ENCODE results near the gene BAIAP2L1. TPM values are rescaled to one million over a fixed set of nuclear protein-coding genes. Genes with fewer than 3 reads are reported as not detected.

Gene BAIAP2L1
- total and polyA plus RNA-seq, 2 of the 8 experiments (the other 6 are each of a cell fraction or from before 2014, with no cell fraction given): 19.2 to 42.9 TPM

- TF ChIP-seq, protein P1, sequence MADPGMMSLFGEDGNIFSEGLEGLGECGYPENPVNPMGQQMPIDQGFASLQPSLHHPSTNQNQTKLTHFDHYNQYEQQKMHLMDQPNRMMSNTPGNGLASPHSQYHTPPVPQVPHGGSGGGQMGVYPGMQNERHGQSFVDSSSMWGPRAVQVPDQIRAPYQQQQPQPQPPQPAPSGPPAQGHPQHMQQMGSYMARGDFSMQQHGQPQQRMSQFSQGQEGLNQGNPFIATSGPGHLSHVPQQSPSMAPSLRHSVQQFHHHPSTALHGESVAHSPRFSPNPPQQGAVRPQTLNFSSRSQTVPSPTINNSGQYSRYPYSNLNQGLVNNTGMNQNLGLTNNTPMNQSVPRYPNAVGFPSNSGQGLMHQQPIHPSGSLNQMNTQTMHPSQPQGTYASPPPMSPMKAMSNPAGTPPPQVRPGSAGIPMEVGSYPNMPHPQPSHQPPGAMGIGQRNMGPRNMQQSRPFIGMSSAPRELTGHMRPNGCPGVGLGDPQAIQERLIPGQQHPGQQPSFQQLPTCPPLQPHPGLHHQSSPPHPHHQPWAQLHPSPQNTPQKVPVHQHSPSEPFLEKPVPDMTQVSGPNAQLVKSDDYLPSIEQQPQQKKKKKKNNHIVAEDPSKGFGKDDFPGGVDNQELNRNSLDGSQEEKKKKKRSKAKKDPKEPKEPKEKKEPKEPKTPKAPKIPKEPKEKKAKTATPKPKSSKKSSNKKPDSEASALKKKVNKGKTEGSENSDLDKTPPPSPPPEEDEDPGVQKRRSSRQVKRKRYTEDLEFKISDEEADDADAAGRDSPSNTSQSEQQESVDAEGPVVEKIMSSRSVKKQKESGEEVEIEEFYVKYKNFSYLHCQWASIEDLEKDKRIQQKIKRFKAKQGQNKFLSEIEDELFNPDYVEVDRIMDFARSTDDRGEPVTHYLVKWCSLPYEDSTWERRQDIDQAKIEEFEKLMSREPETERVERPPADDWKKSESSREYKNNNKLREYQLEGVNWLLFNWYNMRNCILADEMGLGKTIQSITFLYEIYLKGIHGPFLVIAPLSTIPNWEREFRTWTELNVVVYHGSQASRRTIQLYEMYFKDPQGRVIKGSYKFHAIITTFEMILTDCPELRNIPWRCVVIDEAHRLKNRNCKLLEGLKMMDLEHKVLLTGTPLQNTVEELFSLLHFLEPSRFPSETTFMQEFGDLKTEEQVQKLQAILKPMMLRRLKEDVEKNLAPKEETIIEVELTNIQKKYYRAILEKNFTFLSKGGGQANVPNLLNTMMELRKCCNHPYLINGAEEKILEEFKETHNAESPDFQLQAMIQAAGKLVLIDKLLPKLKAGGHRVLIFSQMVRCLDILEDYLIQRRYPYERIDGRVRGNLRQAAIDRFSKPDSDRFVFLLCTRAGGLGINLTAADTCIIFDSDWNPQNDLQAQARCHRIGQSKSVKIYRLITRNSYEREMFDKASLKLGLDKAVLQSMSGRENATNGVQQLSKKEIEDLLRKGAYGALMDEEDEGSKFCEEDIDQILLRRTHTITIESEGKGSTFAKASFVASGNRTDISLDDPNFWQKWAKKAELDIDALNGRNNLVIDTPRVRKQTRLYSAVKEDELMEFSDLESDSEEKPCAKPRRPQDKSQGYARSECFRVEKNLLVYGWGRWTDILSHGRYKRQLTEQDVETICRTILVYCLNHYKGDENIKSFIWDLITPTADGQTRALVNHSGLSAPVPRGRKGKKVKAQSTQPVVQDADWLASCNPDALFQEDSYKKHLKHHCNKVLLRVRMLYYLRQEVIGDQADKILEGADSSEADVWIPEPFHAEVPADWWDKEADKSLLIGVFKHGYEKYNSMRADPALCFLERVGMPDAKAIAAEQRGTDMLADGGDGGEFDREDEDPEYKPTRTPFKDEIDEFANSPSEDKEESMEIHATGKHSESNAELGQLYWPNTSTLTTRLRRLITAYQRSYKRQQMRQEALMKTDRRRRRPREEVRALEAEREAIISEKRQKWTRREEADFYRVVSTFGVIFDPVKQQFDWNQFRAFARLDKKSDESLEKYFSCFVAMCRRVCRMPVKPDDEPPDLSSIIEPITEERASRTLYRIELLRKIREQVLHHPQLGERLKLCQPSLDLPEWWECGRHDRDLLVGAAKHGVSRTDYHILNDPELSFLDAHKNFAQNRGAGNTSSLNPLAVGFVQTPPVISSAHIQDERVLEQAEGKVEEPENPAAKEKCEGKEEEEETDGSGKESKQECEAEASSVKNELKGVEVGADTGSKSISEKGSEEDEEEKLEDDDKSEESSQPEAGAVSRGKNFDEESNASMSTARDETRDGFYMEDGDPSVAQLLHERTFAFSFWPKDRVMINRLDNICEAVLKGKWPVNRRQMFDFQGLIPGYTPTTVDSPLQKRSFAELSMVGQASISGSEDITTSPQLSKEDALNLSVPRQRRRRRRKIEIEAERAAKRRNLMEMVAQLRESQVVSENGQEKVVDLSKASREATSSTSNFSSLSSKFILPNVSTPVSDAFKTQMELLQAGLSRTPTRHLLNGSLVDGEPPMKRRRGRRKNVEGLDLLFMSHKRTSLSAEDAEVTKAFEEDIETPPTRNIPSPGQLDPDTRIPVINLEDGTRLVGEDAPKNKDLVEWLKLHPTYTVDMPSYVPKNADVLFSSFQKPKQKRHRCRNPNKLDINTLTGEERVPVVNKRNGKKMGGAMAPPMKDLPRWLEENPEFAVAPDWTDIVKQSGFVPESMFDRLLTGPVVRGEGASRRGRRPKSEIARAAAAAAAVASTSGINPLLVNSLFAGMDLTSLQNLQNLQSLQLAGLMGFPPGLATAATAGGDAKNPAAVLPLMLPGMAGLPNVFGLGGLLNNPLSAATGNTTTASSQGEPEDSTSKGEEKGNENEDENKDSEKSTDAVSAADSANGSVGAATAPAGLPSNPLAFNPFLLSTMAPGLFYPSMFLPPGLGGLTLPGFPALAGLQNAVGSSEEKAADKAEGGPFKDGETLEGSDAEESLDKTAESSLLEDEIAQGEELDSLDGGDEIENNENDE (IDR thresholded peaks at IDR 0.05; ENCODE audit: insufficient replicate concordance, low read length): no peak
- no peak for TF ChIP-seq CHD1 (IDR thresholded peaks at IDR 0.05; ENCODE audit: low read depth, low read length)
- peak; percentile 82 for TF ChIP-seq CREB1 (IDR thresholded peaks at IDR 0.05)
- TF ChIP-seq, protein P2, sequence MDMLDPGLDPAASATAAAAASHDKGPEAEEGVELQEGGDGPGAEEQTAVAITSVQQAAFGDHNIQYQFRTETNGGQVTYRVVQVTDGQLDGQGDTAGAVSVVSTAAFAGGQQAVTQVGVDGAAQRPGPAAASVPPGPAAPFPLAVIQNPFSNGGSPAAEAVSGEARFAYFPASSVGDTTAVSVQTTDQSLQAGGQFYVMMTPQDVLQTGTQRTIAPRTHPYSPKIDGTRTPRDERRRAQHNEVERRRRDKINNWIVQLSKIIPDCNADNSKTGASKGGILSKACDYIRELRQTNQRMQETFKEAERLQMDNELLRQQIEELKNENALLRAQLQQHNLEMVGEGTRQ (IDR thresholded peaks at IDR 0.05; ENCODE audit: low read length): no peak
- TF ChIP-seq MAX (IDR thresholded peaks at IDR 0.05): no peak; the same call in 1 of the 2 replicates
- peak; percentile 96 for TF ChIP-seq KDM4A (IDR thresholded peaks at IDR 0.05; ENCODE audit: low read depth, low read length, severe bottlenecking)
- no peak for TF ChIP-seq ZNF274 (IDR thresholded peaks at IDR 0.05; ENCODE audit: borderline replicate concordance, extremely low read depth, low read length)
Observed at GRCh38 chr7:98251601-98252424, 149.1 kb downstream of the BAIAP2L1 start, which contains the start of gene TECPR1 (continued).
